OCI-LY7 (cell line): ENCODE measurements around the gene NUDT21.

Experiments used
- EZH2phosphoT487 ChIP-seq: fragments of 200-600 bp; sonication (generic); IDR thresholded peaks from 2 replicates; pipeline ENCODE4 v1.6.1; 2018; ENCODE audit warnings: low read depth, borderline replicate concordance, mild to moderate bottlenecking, mixed run types, antibody characterized with exemption, low read length, moderate library complexity, mixed read lengths
- TF ChIP-seq, protein P1 (sequence below): fragments of 200-600 bp; sonication (generic); conservative IDR thresholded peaks from 2 replicates; pipeline ENCODE4 v1.5.1; 2014; ENCODE audit warnings: mild to moderate bottlenecking, antibody characterized with exemption, low read length, moderate library complexity, mixed read lengths

DNA sequence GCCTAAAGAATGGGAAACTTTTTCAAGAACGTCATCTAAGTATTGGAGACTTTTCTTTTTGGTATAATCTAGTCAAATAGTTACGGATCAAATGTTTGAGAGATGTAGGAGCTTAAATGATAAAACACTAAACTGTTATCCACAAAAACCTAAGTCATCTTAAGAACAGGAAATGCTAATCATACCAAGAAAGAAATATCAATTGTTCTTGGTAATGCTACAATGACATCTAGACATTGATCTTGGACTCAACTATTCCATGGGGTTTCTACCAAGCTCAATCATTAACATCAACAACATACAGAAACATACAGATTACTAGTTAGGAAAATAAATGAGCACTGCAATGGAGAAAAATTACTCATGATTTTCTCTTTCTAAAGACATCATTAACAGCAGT is 3.8 kb downstream of the NUDT21 start:
- TF ChIP-seq, protein P1, sequence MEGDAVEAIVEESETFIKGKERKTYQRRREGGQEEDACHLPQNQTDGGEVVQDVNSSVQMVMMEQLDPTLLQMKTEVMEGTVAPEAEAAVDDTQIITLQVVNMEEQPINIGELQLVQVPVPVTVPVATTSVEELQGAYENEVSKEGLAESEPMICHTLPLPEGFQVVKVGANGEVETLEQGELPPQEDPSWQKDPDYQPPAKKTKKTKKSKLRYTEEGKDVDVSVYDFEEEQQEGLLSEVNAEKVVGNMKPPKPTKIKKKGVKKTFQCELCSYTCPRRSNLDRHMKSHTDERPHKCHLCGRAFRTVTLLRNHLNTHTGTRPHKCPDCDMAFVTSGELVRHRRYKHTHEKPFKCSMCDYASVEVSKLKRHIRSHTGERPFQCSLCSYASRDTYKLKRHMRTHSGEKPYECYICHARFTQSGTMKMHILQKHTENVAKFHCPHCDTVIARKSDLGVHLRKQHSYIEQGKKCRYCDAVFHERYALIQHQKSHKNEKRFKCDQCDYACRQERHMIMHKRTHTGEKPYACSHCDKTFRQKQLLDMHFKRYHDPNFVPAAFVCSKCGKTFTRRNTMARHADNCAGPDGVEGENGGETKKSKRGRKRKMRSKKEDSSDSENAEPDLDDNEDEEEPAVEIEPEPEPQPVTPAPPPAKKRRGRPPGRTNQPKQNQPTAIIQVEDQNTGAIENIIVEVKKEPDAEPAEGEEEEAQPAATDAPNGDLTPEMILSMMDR = no peak
- TF ChIP-seq EZH2phosphoT487 = no peak
